ENCODE measurements around the gene INKA1. TPM values are rescaled to one million over a fixed set of nuclear protein-coding genes. Genes with fewer than 3 reads are reported as not detected.

INKA1 gene
- total and polyA plus RNA-seq, 2 experiments from 2014 or later, result 4.3 to 4.4 TPM

- no peak for TF ChIP-seq CTCF (IDR thresholded peaks at IDR 0.05; ENCODE audit: low read depth, low read length)
- no peak overlapping the region for H3K4me3 ChIP-seq
- H3K27ac ChIP-seq, result no peak overlapping the region
- no peaks in the 10 kb centered on the region for H3K9me3 ChIP-seq (ENCODE audit: low read depth)
- H3K4me1 ChIP-seq (ENCODE audit: low read depth), result peaks cover 13% of the 10 kb centered on the region
- DNase-seq (ENCODE audit: low read depth in 1 of 2, low spot score in 1 of 2), result no peak
- H3K27me3 ChIP-seq, result no peaks in the 10 kb centered on the region
- no peaks in the 10 kb centered on the region for H3K36me3 ChIP-seq
These were observed 15.5 kb upstream of the INKA1 start for GRCh38 chr3:49787536-49787935.

- H3K4me3 ChIP-seq, result no peak overlapping the region
- H3K27me3 ChIP-seq, result no peaks in the 10 kb centered on the region
- H3K4me1 ChIP-seq (ENCODE audit: low read depth), result peaks cover 13% of the 10 kb centered on the region
- DNase-seq (ENCODE audit: low read depth in 1 of 2, low spot score in 1 of 2), result no peak
- H3K36me3 ChIP-seq, result no peaks in the 10 kb centered on the region
- no peaks in the 10 kb centered on the region for H3K9me3 ChIP-seq (ENCODE audit: low read depth)
- no peak for TF ChIP-seq CTCF (IDR thresholded peaks at IDR 0.05; ENCODE audit: low read depth, low read length)
- no peak overlapping the region for H3K27ac ChIP-seq
These were observed 15.0 kb upstream of the INKA1 start for GRCh38 chr3:49788056-49788455.

DNA sequence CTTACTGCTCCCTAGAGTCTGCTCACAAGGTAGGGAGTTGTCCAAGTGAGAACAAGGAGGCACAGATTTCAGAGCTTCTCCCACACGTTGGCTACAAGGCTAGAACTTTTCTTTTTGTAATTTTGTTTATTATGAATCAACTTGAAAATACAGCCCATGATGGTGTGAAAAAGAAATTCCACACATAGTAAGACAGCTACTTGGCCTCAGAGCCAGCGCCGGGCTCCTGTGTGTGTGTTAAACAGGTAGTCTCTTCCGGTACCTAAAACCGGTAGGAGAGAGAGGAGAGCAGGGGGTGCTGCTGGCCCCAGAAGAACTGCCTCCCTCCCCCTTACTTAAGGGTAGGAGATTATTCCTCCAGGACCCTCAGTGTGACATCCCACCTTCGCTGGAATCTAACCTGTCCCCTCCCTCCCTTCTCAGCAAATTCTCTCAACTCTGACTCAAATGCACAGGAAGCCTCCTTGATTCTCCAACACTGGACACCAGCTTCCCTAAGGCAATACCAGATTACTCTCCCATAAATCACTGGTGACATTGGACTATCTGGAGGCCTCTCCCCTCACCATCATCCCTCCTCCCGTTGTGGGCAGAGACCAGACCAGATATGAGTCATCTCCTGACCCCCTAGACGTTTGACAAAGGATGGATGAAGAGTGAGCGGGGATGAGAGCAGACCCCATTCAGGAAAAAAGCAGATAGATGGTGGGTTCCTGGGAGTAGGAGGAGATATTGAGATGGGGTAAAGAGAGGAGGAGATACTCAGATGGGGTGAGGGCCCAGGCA, 12.2 kb upstream of the INKA1 start:
- DNase-seq (ENCODE audit: low read depth in 1 of 2, low spot score in 1 of 2), result no peak
- Histone ChIP-seq H3K27me3 (no peaks in the 10 kb centered on the region), H3K36me3 (no peaks in the 10 kb centered on the region), H3K4me3 (no peak overlapping the region), H3K4me1 (ENCODE audit: low read depth) (peaks cover 5% of the 10 kb centered on the region), H3K9me3 (ENCODE audit: low read depth) (no peaks in the 10 kb centered on the region), H3K27ac (no peak overlapping the region)
- TF ChIP-seq CTCF (IDR thresholded peaks at IDR 0.05; ENCODE audit: low read depth, low read length), result no peak

- H3K4me1 ChIP-seq (ENCODE audit: low read depth), result peaks cover 5% of the 10 kb centered on the region
- no peak for DNase-seq (ENCODE audit: low read depth in 1 of 2, low spot score in 1 of 2)
- no peak overlapping the region for H3K27ac ChIP-seq
- H3K36me3 ChIP-seq, result no peaks in the 10 kb centered on the region
- TF ChIP-seq CTCF (IDR thresholded peaks at IDR 0.05; ENCODE audit: low read depth, low read length), result no peak
- H3K9me3 ChIP-seq (ENCODE audit: low read depth), result no peaks in the 10 kb centered on the region
- H3K4me3 ChIP-seq, result no peak overlapping the region
- no peaks in the 10 kb centered on the region for H3K27me3 ChIP-seq
These were observed 11.5 kb upstream of the INKA1 start for GRCh38 chr3:49791571-49791970.

DNA sequence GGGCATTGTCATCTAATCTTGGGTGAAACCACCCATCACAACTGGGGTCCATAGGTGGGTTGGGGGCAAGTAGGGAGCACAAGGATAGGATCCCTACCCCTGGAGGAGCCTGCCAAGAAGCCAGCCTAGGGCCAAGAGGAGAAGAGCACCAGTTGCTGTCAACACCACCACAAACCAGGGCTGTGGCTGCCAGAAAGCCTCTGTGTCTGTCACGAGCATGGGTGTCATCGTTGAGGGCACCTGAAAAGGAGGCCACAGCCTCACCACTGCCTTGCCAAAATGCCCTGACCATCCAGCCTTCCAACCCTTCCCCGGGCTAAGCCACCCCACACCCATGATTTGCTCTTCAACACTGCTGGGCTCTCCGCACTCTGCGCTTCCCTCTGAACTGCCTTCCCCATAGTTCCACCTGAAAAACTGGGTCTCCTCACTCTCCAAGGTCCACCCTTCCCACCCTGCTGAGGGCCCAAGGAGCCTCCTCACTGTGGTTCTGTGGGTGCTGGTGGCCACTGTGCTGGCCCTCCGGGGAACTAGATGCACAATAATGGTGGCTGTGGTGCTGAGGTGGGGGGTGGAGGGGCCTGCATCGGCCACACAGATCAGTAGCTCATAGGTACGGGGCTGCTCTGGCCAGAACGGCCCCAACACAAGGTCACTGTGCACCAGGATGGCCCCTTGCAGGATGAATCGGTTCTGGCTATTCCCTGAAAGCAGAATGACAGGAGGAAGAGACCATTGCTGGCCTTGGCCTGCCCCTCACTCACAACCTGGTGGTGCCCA, 10.5 kb upstream of the INKA1 start:
- H3K4me1 ChIP-seq (ENCODE audit: low read depth), result no peaks in the 10 kb centered on the region
- TF ChIP-seq CTCF (IDR thresholded peaks at IDR 0.05; ENCODE audit: low read depth, low read length), result no peak
- no peak overlapping the region for H3K4me3 ChIP-seq
- H3K27ac ChIP-seq, result no peak overlapping the region
- H3K36me3 ChIP-seq, result no peaks in the 10 kb centered on the region
- H3K27me3 ChIP-seq, result no peaks in the 10 kb centered on the region
- DNase-seq (ENCODE audit: low read depth in 1 of 2, low spot score in 1 of 2), result no peak
- no peaks in the 10 kb centered on the region for H3K9me3 ChIP-seq (ENCODE audit: low read depth)
